GM18511 (cell line): ENCODE data around the gene ACTN1.

Experiments used
- ATAC-seq: cut with Tn5 transposase; IDR thresholded peaks from one replicate; pipeline ENCODE4 v1.9.1; 2021; ENCODE audit warnings: mild to moderate bottlenecking, moderate library complexity; ENCODE audit not compliant: unreplicated experiment

The ACTN1 gene

GRCh38 chr14:68921049-68921448 lies 58.1 kb downstream of the ACTN1 start:
- no peak for ATAC-seq

GRCh38 chr14:68919129-68919927 lies 59.8 kb downstream of the ACTN1 start:
- no peak for ATAC-seq

GRCh38 chr14:68918612-68919011 lies 60.5 kb downstream of the ACTN1 start:
- no peak for ATAC-seq

GRCh38 chr14:68916358-68916941 lies 62.7 kb downstream of the ACTN1 start:
- ATAC-seq = no peak

GRCh38 chr14:68913516-68913915 lies 65.6 kb downstream of the ACTN1 start:
- no peak for ATAC-seq

- peak; percentile 62 for ATAC-seq
Measured at GRCh38 chr14:68911594-68912227, 67.4 kb downstream of the ACTN1 start.

- ATAC-seq = no peak
Measured at GRCh38 chr14:68910540-68910939, 68.6 kb downstream of the ACTN1 start.

GRCh38 chr14:68908803-68909202 lies 70.3 kb downstream of the ACTN1 start:
- no peak for ATAC-seq

- ATAC-seq = no peak
Measured at GRCh38 chr14:68908201-68908600, 70.9 kb downstream of the ACTN1 start.

- ATAC-seq = no peak
Measured at GRCh38 chr14:68906439-68906838, 72.7 kb downstream of the ACTN1 start.

GRCh38 chr14:68905107-68905895 lies 73.8 kb downstream of the ACTN1 start:
- no peak for ATAC-seq

GRCh38 chr14:68902357-68902756 lies 76.7 kb downstream of the ACTN1 start:
- no peak for ATAC-seq

GRCh38 chr14:68899033-68899603 lies 80.0 kb downstream of the ACTN1 start:
- no peak for ATAC-seq

GRCh38 chr14:68898248-68899032 lies 80.7 kb downstream of the ACTN1 start:
- no peak for ATAC-seq

GRCh38 chr14:68897559-68898155 lies 81.4 kb downstream of the ACTN1 start:
- ATAC-seq = no peak

- no peak for ATAC-seq
Measured at GRCh38 chr14:68896132-68896531, 83.0 kb downstream of the ACTN1 start.

- no peak for ATAC-seq
Measured at GRCh38 chr14:68894802-68895703, 84.0 kb downstream of the ACTN1 start.

GRCh38 chr14:68894123-68894522 lies 85.0 kb downstream of the ACTN1 start:
- ATAC-seq = no peak

- no peak for ATAC-seq
Measured at GRCh38 chr14:68893566-68893965, 85.5 kb downstream of the ACTN1 start.
